ENCODE measurements around the gene PGP. TPM values are rescaled to one million over a fixed set of nuclear protein-coding genes. Genes with fewer than 3 reads are reported as not detected.

The PGP gene
- total RNA-seq, 2 donors from 2014 or later, result 7.2 to 8.4 TPM

DNA sequence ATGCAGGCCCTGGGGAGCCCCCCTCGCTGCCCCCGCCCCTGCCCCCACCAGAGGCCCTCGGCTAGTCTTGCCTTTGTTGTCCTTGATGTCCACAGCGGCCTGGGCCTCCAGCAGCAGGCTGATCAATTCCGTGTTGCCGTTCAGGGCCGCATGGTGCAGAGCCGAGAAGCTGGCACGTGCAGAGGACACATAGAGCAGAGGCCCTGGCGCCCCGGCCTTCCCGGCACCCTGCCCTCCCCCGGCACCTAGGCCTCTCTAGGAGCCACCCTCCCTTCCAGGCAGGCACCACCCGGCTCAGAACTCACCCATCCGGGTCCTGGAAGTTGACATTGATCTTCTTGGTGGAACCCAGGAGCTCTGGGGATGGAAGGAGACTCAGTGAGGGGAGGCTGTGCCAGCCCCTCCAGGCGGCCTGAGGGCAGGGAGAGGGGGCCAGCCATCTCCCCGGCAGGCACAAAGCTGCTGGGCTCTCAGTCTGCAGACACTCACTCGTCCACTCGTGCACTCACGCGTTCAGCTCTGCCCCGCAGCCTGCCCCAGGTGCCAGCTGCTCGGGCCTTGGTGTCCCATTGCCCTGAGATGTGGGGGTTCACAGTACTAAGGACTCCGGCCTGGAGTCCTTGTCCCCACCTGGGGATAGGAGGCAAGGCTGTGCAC lies 24.5 kb downstream of the PGP start:
- no peak for DNase-seq (ENCODE audit: low spot score)
- intact Hi-C loops (cut with DNase I), result no loop called here

DNA sequence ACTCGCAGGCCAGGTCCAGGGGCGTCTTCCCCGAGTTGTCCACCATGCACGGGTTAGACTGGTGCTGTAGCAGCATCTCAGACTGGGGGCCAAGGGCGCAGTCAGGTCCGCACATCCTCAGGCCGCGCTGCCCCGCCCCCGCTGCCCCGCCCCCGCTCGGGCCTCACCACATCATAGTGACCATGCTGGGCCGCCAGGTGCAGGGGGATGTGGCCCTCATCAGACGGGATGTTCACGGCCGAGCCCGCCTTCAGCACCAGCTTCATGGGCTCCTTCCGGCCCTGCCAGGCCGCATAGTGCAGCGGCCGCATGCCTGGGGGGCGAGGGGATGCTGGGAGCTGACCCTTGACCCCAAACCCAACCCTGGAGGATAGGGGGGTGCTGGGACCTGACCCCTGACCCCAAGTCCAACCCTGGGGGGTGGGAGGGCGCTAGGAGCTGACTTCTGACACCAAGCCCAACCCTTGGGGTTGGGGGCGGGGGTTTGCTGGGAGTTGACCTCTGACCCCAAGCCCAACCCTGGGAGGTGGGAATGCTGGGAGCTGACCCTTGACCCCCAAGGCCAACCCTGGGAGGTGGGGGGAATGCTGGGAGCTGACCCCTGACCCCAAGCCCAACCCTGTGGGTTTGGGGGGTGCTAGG lies 25.3 kb downstream of the PGP start:
- intact Hi-C loops (cut with DNase I), result no loop called here
- DNase-seq (ENCODE audit: low spot score), result no peak

DNA sequence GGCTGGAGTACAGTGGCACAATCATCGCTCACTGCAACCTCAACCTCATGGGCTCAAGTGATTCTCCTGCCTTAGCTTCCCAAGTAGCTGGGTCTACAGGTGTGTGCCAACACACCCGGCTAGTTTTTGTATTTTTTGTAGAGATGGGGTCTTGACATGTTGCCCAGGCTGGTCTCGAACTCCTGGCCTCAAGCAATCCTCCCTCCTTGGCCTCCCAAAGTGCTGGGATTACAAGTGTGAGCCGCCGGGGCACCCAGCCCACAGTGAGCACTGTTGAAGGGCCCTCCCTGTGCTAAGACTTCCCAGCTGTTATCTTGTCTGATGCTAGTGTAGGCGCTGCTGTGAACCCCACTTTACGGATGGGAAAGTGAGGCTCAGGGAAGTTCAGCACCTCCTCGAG lies 26.2 kb downstream of the PGP start:
- DNase-seq (ENCODE audit: low spot score), result no peak
- intact Hi-C loops (cut with DNase I), result no loop called here

GRCh38 chr16:2187212-2187611 lies 27.4 kb downstream of the PGP start:
- intact Hi-C loops (cut with DNase I), result no loop called here
- DNase-seq (ENCODE audit: low spot score), result no peak

DNA sequence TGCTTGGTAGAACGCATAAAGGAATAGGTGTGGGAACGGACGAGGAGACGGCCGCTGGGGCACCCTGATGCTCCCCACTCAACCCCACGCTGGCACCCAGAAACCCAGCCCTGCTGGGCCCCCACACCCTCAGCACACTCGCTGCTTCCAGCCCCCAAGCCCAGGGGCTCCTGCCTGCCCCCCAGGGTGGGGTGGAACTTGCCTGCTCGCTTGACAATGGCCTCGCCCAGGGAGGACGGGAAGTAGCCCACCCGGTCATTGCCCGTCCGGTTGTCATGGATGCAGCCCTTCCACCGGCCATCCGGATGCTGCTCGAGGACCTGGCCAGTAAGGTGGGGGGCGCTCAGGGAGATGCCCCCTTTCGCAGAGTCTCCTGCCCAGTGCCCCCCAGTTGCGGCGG lies 28.1 kb downstream of the PGP start:
- DNase-seq (ENCODE audit: low spot score), result no peak
- intact Hi-C loops (cut with DNase I), result no loop called here

GRCh38 chr16:2186064-2186463 lies 28.6 kb downstream of the PGP start:
- intact Hi-C loops (cut with DNase I), result no loop called here
- DNase-seq (ENCODE audit: low spot score), result no peak

GRCh38 chr16:2184962-2185361 lies 29.7 kb downstream of the PGP start:
- intact Hi-C loops (cut with DNase I), result no loop called here
- DNase-seq (ENCODE audit: low spot score), result no peak

DNA sequence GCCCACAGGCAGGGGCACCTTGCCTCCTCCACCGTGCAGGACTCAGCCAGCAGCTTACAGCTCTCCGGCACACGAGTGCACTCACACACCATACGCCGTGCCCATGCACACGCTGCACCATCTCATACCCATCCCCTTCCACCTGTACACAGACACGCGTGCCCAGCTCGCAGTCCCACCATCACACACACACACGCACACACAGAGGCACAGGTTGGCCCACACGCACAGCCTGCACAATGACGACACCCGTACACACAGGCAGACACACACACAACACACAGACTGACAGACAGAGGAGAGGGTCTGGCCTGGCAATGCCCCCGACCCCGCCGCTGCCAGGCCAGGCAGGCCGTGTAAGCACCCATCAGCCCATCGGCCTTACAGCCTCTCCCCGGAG lies 30.3 kb downstream of the PGP start:
- intact Hi-C loops (cut with DNase I), result no loop called here
- DNase-seq (ENCODE audit: low spot score), result no peak

GRCh38 chr16:2183671-2184070 lies 31.0 kb downstream of the PGP start:
- intact Hi-C loops (cut with DNase I), result no loop called here
- no peak for DNase-seq (ENCODE audit: low spot score)

GRCh38 chr16:2181952-2182351 lies 32.7 kb downstream of the PGP start:
- DNase-seq (ENCODE audit: low spot score), result no peak
- intact Hi-C loops (cut with DNase I), result no loop called here

GRCh38 chr16:2180962-2181923 lies 33.4 kb downstream of the PGP start:
- no peak for DNase-seq (ENCODE audit: low spot score)
- intact Hi-C loops (cut with DNase I), result no loop called here

DNA sequence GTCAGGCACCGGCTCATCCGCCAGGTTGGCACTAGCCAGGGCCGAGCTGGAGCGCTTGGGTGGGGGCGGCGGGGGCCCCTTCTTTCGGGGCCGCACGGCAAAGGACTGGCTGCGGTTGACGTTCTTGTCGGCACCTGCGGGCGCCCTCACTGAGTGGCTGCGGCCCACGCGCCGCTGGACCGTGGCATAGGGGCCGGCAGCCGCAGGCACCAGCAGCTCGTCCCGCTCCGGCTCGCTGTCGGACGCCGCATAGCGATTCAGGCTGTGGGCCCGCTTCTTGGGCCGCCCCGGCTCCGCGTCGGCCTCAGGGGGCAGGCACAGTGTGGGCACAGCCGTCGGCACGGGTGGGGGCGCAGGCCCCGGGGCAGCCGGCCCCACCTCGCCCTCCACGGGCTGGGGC lies 34.2 kb downstream of the PGP start:
- intact Hi-C loops (cut with DNase I), result no loop called here
- DNase-seq (ENCODE audit: low spot score), result no peak

DNA sequence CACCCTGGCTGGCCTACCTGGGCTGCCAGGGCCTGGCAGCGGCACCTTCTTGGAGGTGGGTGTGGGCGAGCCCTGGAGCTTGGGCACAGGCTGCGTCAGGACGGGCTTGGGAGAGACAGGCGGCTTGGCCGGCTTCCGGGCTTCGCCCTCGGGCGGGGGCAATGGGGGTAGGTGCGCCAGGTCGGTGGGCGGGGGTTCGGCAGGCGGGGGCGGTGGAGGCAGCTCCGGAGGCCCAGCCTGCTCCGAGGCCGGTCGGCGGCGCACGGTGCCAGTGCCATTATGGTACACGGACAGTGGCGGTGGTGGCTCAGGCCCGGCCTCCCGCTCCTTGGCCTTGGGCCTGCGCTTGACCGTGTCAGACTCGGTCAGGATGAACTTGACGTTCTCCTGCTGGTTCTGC lies 35.1 kb downstream of the PGP start:
- DNase-seq (ENCODE audit: low spot score), result no peak
- intact Hi-C loops (cut with DNase I), result no loop called here

GRCh38 chr16:2179107-2179501 lies 35.5 kb downstream of the PGP start:
- intact Hi-C loops (cut with DNase I), result no loop called here
- DNase-seq (ENCODE audit: low spot score), result no peak

GRCh38 chr16:2178321-2179106 lies 36.1 kb downstream of the PGP start:
- no peak for DNase-seq (ENCODE audit: low spot score)
- intact Hi-C loops (cut with DNase I), result no loop called here

DNA sequence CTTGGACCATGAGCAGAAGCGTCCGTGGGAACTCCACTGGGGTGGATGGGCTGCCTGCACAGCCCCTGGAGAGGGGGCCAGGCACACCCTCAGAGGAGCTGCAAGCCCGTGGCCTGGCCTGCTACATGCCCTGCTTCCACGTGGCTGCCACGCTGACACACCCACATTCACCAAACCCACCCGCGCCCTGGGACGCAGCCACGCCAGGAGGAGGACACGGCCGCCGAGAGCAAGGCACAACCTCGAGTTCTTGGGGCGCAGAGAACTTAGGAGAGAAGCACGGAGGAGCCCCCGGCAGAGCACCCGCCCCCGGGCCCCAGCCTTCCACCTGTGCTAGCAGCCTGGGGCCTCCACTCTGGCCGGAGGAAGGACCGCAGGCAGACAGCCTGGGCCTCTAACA lies 37.1 kb downstream of the PGP start:
- intact Hi-C loops (cut with DNase I), result no loop called here
- DNase-seq (ENCODE audit: low spot score), result no peak

GRCh38 chr16:2177101-2177500 lies 37.5 kb downstream of the PGP start:
- intact Hi-C loops (cut with DNase I), result no loop called here
- no peak for DNase-seq (ENCODE audit: low spot score)

DNA sequence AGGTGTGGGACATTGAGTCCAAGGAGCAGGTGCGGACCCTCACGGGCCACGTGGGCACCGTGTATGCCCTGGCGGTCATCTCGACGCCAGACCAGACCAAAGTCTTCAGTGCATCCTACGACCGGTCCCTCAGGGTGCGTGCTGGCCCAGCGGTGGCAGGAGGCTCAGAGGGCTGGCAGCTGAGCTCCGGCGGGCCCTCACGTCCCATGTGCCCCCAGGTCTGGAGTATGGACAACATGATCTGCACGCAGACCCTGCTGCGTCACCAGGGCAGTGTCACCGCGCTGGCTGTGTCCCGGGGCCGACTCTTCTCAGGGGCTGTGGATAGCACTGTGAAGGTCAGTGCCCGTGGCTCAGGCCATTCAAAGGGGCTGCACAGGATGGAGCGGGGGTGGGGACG lies 38.6 kb downstream of the PGP start:
- DNase-seq (ENCODE audit: low spot score), result no peak
- intact Hi-C loops (cut with DNase I), result no loop called here

GRCh38 chr16:2175454-2175853 lies 39.2 kb downstream of the PGP start:
- intact Hi-C loops (cut with DNase I), result no loop called here
- DNase-seq (ENCODE audit: low spot score), result no peak

Data from posterior vena cava (tissue), 2 donors.